ENCODE data around the gene TOR2A. TPM values are rescaled to one million over a fixed set of nuclear protein-coding genes. Genes with fewer than 3 reads are reported as not detected.

Gene TOR2A
- total RNA-seq, 4 donors from 2014 or later, result 8.9 to 23.1 (median 14.2) TPM

GRCh38 chr9:127768698-127769097 is 33.6 kb upstream of the TOR2A start:
- Histone ChIP-seq H3K9me3 (no peaks in the 10 kb centered on the region), H3K4me1 (peaks cover 4 to 29% of the 10 kb centered on the region in 2 donors), H3K27me3 (no peaks in the 10 kb centered on the region), H3K4me3 (replicated peaks in 1 of 3) (no peak overlapping the region), H3K36me3 (no peaks in the 10 kb centered on the region), H3K27ac (peak overlapping the region; percentile 20 to 76 (median 67))
- 77 to 81% methylated on average over 8 of the region's 8 CpGs for WGBS, 2 donors
- no peak for DNase-seq
- intact Hi-C loops (cut with DNase I), result no loop called here
- TF ChIP-seq CTCF (IDR thresholded peaks at IDR 0.05), result no peak
- TF ChIP-seq POLR2A (IDR thresholded peaks at IDR 0.05), result no peak

- intact Hi-C loops (cut with DNase I), result no loop called here
- Histone ChIP-seq H3K4me1 (peaks cover 4 to 34% of the 10 kb centered on the region in 2 donors), H3K36me3 (no peaks in the 10 kb centered on the region), H3K9me3 (no peaks in the 10 kb centered on the region), H3K27ac (peak overlapping the region; percentile 51 to 76 (median 67)), H3K4me3 (replicated peaks in 1 of 3) (no peak overlapping the region), H3K27me3 (no peaks in the 10 kb centered on the region)
- no peak for DNase-seq
- WGBS, 2 donors, result 14 to 43% methylated on average over 8 to 13 of the region's 13 CpGs
- no peak for TF ChIP-seq CTCF (IDR thresholded peaks at IDR 0.05)
- TF ChIP-seq POLR2A (IDR thresholded peaks at IDR 0.05), result no peak
Measured at GRCh38 chr9:127767909-127768331, 32.8 kb upstream of the TOR2A start.

DNA sequence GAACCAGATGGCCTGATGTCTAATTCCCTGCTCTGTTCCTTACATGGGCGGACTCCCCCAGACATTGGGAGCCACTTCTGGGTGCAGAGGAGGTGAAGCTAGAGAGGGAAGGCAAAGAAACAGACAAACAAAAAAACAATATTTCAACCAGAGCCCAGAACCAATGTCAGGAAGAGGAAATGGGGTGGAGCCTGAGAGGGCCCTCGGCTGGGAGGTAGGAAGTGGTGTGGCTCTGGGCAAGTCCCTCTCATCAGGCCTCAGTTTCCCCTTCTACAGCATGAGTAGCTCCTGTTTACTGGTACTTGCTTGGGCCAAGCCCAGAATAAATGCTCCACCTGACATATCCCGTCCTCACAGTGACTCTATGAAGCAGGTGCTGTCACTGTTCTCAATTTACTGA is 32.3 kb upstream of the TOR2A start:
- no peak for DNase-seq
- H3K9me3 ChIP-seq, result no peaks in the 10 kb centered on the region
- WGBS, 2 donors, result 63 to 65% methylated on average over 3 of the region's 3 CpGs
- H3K27me3 ChIP-seq, result no peaks in the 10 kb centered on the region
- TF ChIP-seq CTCF (IDR thresholded peaks at IDR 0.05) (no peak), POLR2A (IDR thresholded peaks at IDR 0.05) (no peak)
- H3K4me3 ChIP-seq (replicated peaks in 1 of 3), result no peak overlapping the region
- H3K4me1 ChIP-seq, result peaks cover 4 to 36% of the 10 kb centered on the region in 2 donors
- intact Hi-C loops (cut with DNase I), result no loop called here
- H3K27ac ChIP-seq, result peak overlapping the region; percentile 51 to 76 (median 67)
- no peaks in the 10 kb centered on the region for H3K36me3 ChIP-seq

DNA sequence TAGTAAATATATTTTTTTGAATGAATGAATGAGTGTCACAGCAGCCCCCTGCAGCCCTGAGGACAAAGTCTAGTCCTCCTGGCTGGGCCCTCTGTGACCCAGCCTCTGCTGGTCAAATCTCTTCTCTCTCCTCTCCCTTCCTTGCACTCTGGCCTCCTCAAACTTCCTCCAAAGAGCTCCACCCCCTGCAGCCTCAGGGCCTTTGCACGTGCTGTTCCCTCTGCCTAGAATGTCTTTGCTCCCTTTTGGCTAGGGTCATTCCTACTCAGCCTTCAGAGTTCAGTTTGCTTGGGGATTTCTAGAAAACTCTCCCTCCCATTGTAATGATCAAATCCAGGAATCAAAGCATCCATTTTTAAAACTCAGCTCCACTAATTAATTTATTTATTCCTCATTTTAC is 30.3 kb upstream of the TOR2A start:
- WGBS, 2 donors, result 78 to 95% methylated on average over 1 of the region's 1 CpG

More for the DNA sequence above, 30.3 kb upstream of the TOR2A start:
- H3K4me3 ChIP-seq (replicated peaks in 1 of 3), result no peak overlapping the region
- H3K27ac ChIP-seq, result no peak overlapping the region
- H3K36me3 ChIP-seq, result no peaks in the 10 kb centered on the region
- intact Hi-C loops (cut with DNase I), result no loop called here
- H3K9me3 ChIP-seq, result no peaks in the 10 kb centered on the region
- H3K4me1 ChIP-seq, result peaks cover 0 to 30% of the 10 kb centered on the region in 2 donors
- DNase-seq, result no peak
- TF ChIP-seq POLR2A (IDR thresholded peaks at IDR 0.05) (no peak), CTCF (IDR thresholded peaks at IDR 0.05) (no peak)
- no peaks in the 10 kb centered on the region for H3K27me3 ChIP-seq

Data from thyroid gland (tissue), 4 donors.